Gastroesophageal sphincter (tissue), 4 donors: Measurements from ENCODE around the gene KMT5C. TPM values are rescaled to one million over a fixed set of nuclear protein-coding genes. Genes with fewer than 3 reads are reported as not detected.
A peak's percentile ranks its signal among the peaks of the same experiment; 100 is the strongest.
"Not testable (repeated sequence)": the region's sequence is repeated elsewhere in the genome, so short reads cannot be mapped to it uniquely, and the experiment has no call there.

ENCODE experiments used
- ATAC-seq: fragments of 150-250 bp; one replicate; pipeline ENCODE4 v1.9.1; 2016; ENCODE audit warnings: mild to moderate bottlenecking, moderate library complexity
- H3K27ac ChIP-seq, 4 donors: fragments of 200-600 bp; sonication (generic) in 3 of 4; 1 replicate in 3 of 4; 2 replicates in 1 of 4; pipeline ENCODE4 v1.5.1; 2016 to 2019
- H3K27me3 ChIP-seq: fragments of 200-600 bp; sonication (generic); one replicate; pipeline ENCODE4 v1.5.1; 2019
- H3K36me3 ChIP-seq, 2 donors: fragments of 200-600 bp; sonication (generic); one replicate each; pipeline ENCODE4 v1.5.1; 2019; ENCODE audit warnings: control low read depth in 1 of 2
- H3K4me1 ChIP-seq, 3 donors: fragments of 200-600 bp; sonication (generic); 1 replicate in 2 of 3; 2 replicates in 1 of 3; pipeline ENCODE4 v1.5.1; 2016 to 2019; ENCODE audit warnings: control low read depth in 2 of 3
- H3K4me3 ChIP-seq, 2 donors: fragments of 200-600 bp; sonication (generic); one replicate each; pipeline ENCODE4 v1.5.1; 2019; ENCODE audit warnings: mild to moderate bottlenecking in 1 of 2, moderate library complexity in 1 of 2
- H3K9me3 ChIP-seq, 3 donors: fragments of 200-600 bp; sonication (generic); one replicate each; pipeline ENCODE4 v1.5.1; 2017 to 2019; ENCODE audit warnings: control low read depth in 2 of 3
- CTCF ChIP-seq, 4 experiments: fragments of 200-600 bp in 2 of 4; fragments of 450-650 bp in 2 of 4; sonication (generic) in 1 of 4; IDR thresholded peaks; one replicate each; pipeline ENCODE4 v1.5.1; 2017 to 2019; ENCODE audit warnings: antibody characterized with exemption in 4 of 4, mild to moderate bottlenecking in 2 of 4, moderate library complexity in 2 of 4
- EP300 ChIP-seq: sonication (generic); formaldehyde crosslinking; IDR thresholded peaks from one replicate; pipeline ENCODE4 v1.6.1; 2017; ENCODE audit warnings: antibody characterized with exemption, mild to moderate bottlenecking
- POLR2A ChIP-seq, 2 donors: fragments of 450-650 bp; IDR thresholded peaks; one replicate each; pipeline ENCODE4 v1.6.1; 2017; ENCODE audit warnings: antibody characterized with exemption in 2 of 2, mild to moderate bottlenecking in 2 of 2, moderate library complexity in 1 of 2
- POLR2AphosphoS5 ChIP-seq: sonication (generic); formaldehyde crosslinking; IDR thresholded peaks from one replicate; pipeline ENCODE4 v1.6.1; 2017; ENCODE audit warnings: antibody characterized with exemption
- WGBS, 2 donors: methylation state at CpG; one replicate each; pipeline ENCODE4 v1.1.5; 2018; ENCODE audit warnings: low coverage in 1 of 2; 5-methylcytosine and 5-hydroxymethylcytosine counted together
- total RNA-seq, 4 donors: library from RNA; depleted of rRNA; stranded (reverse); fragments of >200 nt; gene quantifications; one replicate each; pipeline ENCODE4 v1.1.0, GENCODE V29; 2016

KMT5C gene
- total RNA-seq, 4 donors from 2014 or later = 3.4 to 11.2 (median 9.2) TPM

- no peak for ATAC-seq
- Histone ChIP-seq H3K9me3 (no peaks in the 10 kb centered on the region), H3K4me3 (no peak overlapping the region), H3K4me1 (peaks cover 0 to 5% (median 0%) of the 10 kb centered on the region in 3 donors), H3K27ac (no peak overlapping the region), H3K27me3 (peaks cover 35% of the 10 kb centered on the region), H3K36me3 (no peaks in the 10 kb centered on the region)
- 55 to 71% methylated on average over 5 of the region's 9 CpGs for WGBS, 2 donors
- TF ChIP-seq EP300 (no peak), POLR2AphosphoS5 (no peak), POLR2A (IDR thresholded peaks at IDR 0.05) (no peak)
Observed at GRCh38 chr19:55321466-55322137, 18.1 kb upstream of the KMT5C start.

- peaks cover 35% of the 10 kb centered on the region for H3K27me3 ChIP-seq
- no peak overlapping the region for H3K27ac ChIP-seq
- no peak overlapping the region for H3K4me3 ChIP-seq
- no peaks in the 10 kb centered on the region for H3K9me3 ChIP-seq
- 35 to 66% methylated on average over 7 to 8 of the region's 12 CpGs for WGBS, 2 donors
- H3K36me3 ChIP-seq = no peaks in the 10 kb centered on the region
- peaks cover 0 to 5% (median 0%) of the 10 kb centered on the region in 3 donors for H3K4me1 ChIP-seq
- no peak for ATAC-seq
- TF ChIP-seq POLR2AphosphoS5 = no peak
- TF ChIP-seq EP300 = no peak
- TF ChIP-seq CTCF (IDR thresholded peaks at IDR 0.05) = no peak
- TF ChIP-seq POLR2A (IDR thresholded peaks at IDR 0.05) = no peak
Observed at GRCh38 chr19:55322204-55322885, 17.3 kb upstream of the KMT5C start.

- H3K9me3 ChIP-seq = no peaks in the 10 kb centered on the region
- TF ChIP-seq POLR2AphosphoS5 (no peak), CTCF (IDR thresholded peaks at IDR 0.05) (no peak), POLR2A (IDR thresholded peaks at IDR 0.05) (no peak)
- H3K4me1 ChIP-seq = peaks cover 0 to 5% (median 0%) of the 10 kb centered on the region in 3 donors
- WGBS, 2 donors = 56 to 85% methylated on average over 4 to 6 of the region's 6 CpGs
- H3K27me3 ChIP-seq = peaks cover 30% of the 10 kb centered on the region
- H3K36me3 ChIP-seq = no peaks in the 10 kb centered on the region
- peak overlapping the region in 1 of 2 donors; percentile 8 for H3K4me3 ChIP-seq
- H3K27ac ChIP-seq = peak overlapping the region in 1 of 4 donors; percentile 49
- ATAC-seq = no peak
Observed at GRCh38 chr19:55324662-55325061, 15.0 kb upstream of the KMT5C start.

GRCh38 chr19:55325172-55325571 is 14.5 kb upstream of the KMT5C start, which contains the start of gene TMEM150B:
Gene TMEM150B, minus strand, starts transcription at chr19:55325341. Its CDS starts 4,305 bp downstream, at chr19:55321036.
- Histone ChIP-seq H3K27me3 (peaks cover 25% of the 10 kb centered on the region), H3K36me3 (no peaks in the 10 kb centered on the region), H3K9me3 (no peaks in the 10 kb centered on the region), H3K4me1 (peaks cover 0 to under 1% (median 0%) of the 10 kb centered on the region in 3 donors), H3K27ac (peak within 1 kb of the TSS in 1 of 4 donors; percentile 49), H3K4me3 (peak within 1 kb of the TSS in 1 of 2 donors; percentile 8)
- WGBS, 2 donors = 76 to 90% methylated on average over 6 to 12 of the region's 14 CpGs
- no peak for ATAC-seq
- TF ChIP-seq POLR2AphosphoS5 = no peak

- WGBS, 2 donors = 60 to 85% methylated on average over 4 of the region's 4 CpGs
- ATAC-seq, H3K4me3 ChIP-seq: not testable (repeated sequence)
Observed at GRCh38 chr19:55328774-55329318, 10.8 kb upstream of the KMT5C start.

GRCh38 chr19:55329791-55330190 is 9.9 kb upstream of the KMT5C start:
- H3K9me3 ChIP-seq, H3K36me3 ChIP-seq, H3K4me1 ChIP-seq, H3K27ac ChIP-seq, ATAC-seq, H3K4me3 ChIP-seq: not testable (repeated sequence)
- H3K27me3 ChIP-seq = peaks cover 31% of the 10 kb centered on the region
- 84 to 86% methylated on average over 4 to 5 of the region's 6 CpGs for WGBS, 2 donors

More at GRCh38 chr19:55328774-55329318, 10.8 kb upstream of the KMT5C start:
- peaks cover 21% of the 10 kb centered on the region for H3K27me3 ChIP-seq
- not testable (repeated sequence) for H3K27ac ChIP-seq, H3K4me1 ChIP-seq, H3K9me3 ChIP-seq, H3K36me3 ChIP-seq
